ENCODE data around the gene MAP3K3.

GRCh38 chr17:63623786-63624530, 1.7 kb downstream of the MAP3K3 start:
- TF ChIP-seq CTCF (IDR thresholded peaks at IDR 0.05; ENCODE audit: borderline replicate concordance, extremely low read depth, low read length, poor library complexity, severe bottlenecking) (no peak), EZH2 (IDR thresholded peaks at IDR 0.05; ENCODE audit: borderline replicate concordance, low read depth, low read length, severe bottlenecking) (no peak)

Measured in DND-41 (cell line).